Measurements from ENCODE around the gene DHX35. TPM values are rescaled to one million over a fixed set of nuclear protein-coding genes. Genes with fewer than 3 reads are reported as not detected.

The DHX35 gene
- total RNA-seq, 6 experiments from 2014 or later: 3.2 to 7.5 (median 4.8) TPM

GRCh38 chr20:38926142-38926933 is 35.8 kb upstream of the DHX35 start, which contains the start of gene FAM83D:
Gene FAM83D (plus strand): TSS chr20:38926417. CDS start chr20:38926443, 26 bp downstream.
- intact Hi-C loops (cut with DNase I): no loop called here
- peak; percentile 93 for TF ChIP-seq POLR2A (IDR thresholded peaks at IDR 0.05)
- peak in 1 of 4 donors; percentile 95 for TF ChIP-seq CTCF (IDR thresholded peaks at IDR 0.05)
- no CpG with 5 or more reads among the region's 95 CpGs for WGBS (ENCODE audit: insufficient coverage, low coverage, low lambda C conversion rate, missing lambda C conversion rate)
- Histone ChIP-seq H3K27me3 (no peaks in the 10 kb centered on the region), H3K9me3 (no peaks in the 10 kb centered on the region), H3K4me3 (peak within 1 kb of the TSS; percentile 62 to 71 (median 66)), H3K36me3 (no peaks in the 10 kb centered on the region), H3K4me1 (peaks cover 0 to 9% (median 2%) of the 10 kb centered on the region in 4 donors), H3K27ac (peak within 1 kb of the TSS in 2 of 3 donors; percentile 21 to 32)
- DNase-seq (peak; percentile 96 to 98 (median 98)), ATAC-seq (peak; percentile 97 to 98 (median 97))

GRCh38 chr20:38926934-38927616 is 35.1 kb upstream of the DHX35 start:
- DNase-seq: no peak
- intact Hi-C loops (cut with DNase I): no loop called here
- Histone ChIP-seq H3K4me3 (peak overlapping the region; percentile 62 to 71 (median 66)), H3K27me3 (no peaks in the 10 kb centered on the region), H3K27ac (peak overlapping the region in 1 of 3 donors; percentile 32), H3K9me3 (no peaks in the 10 kb centered on the region), H3K4me1 (peaks cover 0 to 9% (median 2%) of the 10 kb centered on the region in 4 donors), H3K36me3 (no peaks in the 10 kb centered on the region)
- 16% methylated on average over 16 of the region's 27 CpGs for WGBS (ENCODE audit: insufficient coverage, low coverage, low lambda C conversion rate, missing lambda C conversion rate)
- ATAC-seq: no peak
- no peak for TF ChIP-seq POLR2A (IDR thresholded peaks at IDR 0.05)
- TF ChIP-seq CTCF (IDR thresholded peaks at IDR 0.05): no peak

GRCh38 chr20:38927902-38928578 is 34.1 kb upstream of the DHX35 start:
- 67% methylated on average over 3 of the region's 5 CpGs for WGBS (ENCODE audit: insufficient coverage, low coverage, low lambda C conversion rate, missing lambda C conversion rate)
- Histone ChIP-seq H3K9me3 (no peaks in the 10 kb centered on the region), H3K36me3 (no peaks in the 10 kb centered on the region), H3K4me1 (peaks cover 0 to 9% (median 2%) of the 10 kb centered on the region in 4 donors), H3K4me3 (no peak overlapping the region), H3K27me3 (no peaks in the 10 kb centered on the region), H3K27ac (no peak overlapping the region)
- intact Hi-C loops (cut with DNase I): no loop called here
- TF ChIP-seq CTCF (IDR thresholded peaks at IDR 0.05) (no peak), POLR2A (IDR thresholded peaks at IDR 0.05) (no peak)
- ATAC-seq: no peak
- no peak for DNase-seq

- ATAC-seq: no peak
- no peaks in the 10 kb centered on the region for H3K36me3 ChIP-seq
- H3K9me3 ChIP-seq: no peaks in the 10 kb centered on the region
- no peaks in the 10 kb centered on the region for H3K27me3 ChIP-seq
- H3K4me1 ChIP-seq: peaks cover 0 to 9% (median 2%) of the 10 kb centered on the region in 4 donors
- no peak for TF ChIP-seq CTCF (IDR thresholded peaks at IDR 0.05)
- no peak for TF ChIP-seq POLR2A (IDR thresholded peaks at IDR 0.05)
- DNase-seq: no peak
- H3K27ac ChIP-seq: no peak overlapping the region
- H3K4me3 ChIP-seq: no peak overlapping the region
- intact Hi-C loops (cut with DNase I): no loop called here
- 93% methylated on average over 1 of the region's 1 CpG for WGBS (ENCODE audit: insufficient coverage, low coverage, low lambda C conversion rate, missing lambda C conversion rate)
Observed at GRCh38 chr20:38930242-38930569, 31.9 kb upstream of the DHX35 start.
